Upper lobe of left lung (tissue), 6 donors: Measurements from ENCODE around the gene ERGIC3. TPM values are rescaled to one million over a fixed set of nuclear protein-coding genes. Genes with fewer than 3 reads are reported as not detected.

Experiments
- ATAC-seq, 2 donors: fragments of 200-7000 bp; cut with Tn5 transposase; one replicate each; pipeline ENCODE4 v1.9.1; 2022; ENCODE audit warnings: mild to moderate bottlenecking in 2 of 2, moderate library complexity in 2 of 2; ENCODE audit not compliant: low FRiP score in 2 of 2
- DNase-seq, 2 donors: peaks; one replicate each; pipeline ENCODE4 v3.0.0-alpha.2; 2019 to 2020
- H3K27ac ChIP-seq, 4 donors: fragments of 200-600 bp; sonication (generic); one replicate each; pipeline ENCODE4 v1.5.1; 2016 to 2019
- H3K27me3 ChIP-seq, 4 donors: fragments of 200-600 bp; sonication (generic); one replicate each; pipeline ENCODE4 v1.5.1; 2017 to 2019
- H3K36me3 ChIP-seq, 4 donors: fragments of 200-600 bp; sonication (generic); one replicate each; pipeline ENCODE4 v1.5.1; 2016 to 2019
- H3K4me1 ChIP-seq, 4 donors: fragments of 200-600 bp; sonication (generic); one replicate each; pipeline ENCODE4 v1.5.1; 2018 to 2019
- H3K4me3 ChIP-seq, 4 donors: fragments of 200-600 bp; sonication (generic); one replicate each; pipeline ENCODE4 v1.5.1; 2017 to 2019; ENCODE audit warnings: mild to moderate bottlenecking in 2 of 4, moderate library complexity in 1 of 4
- H3K9me3 ChIP-seq, 4 donors: fragments of 200-600 bp; sonication (generic); one replicate each; pipeline ENCODE4 v1.5.1; 2018 to 2019
- EP300 ChIP-seq, 4 donors: sonication (generic); formaldehyde crosslinking; IDR thresholded peaks; one replicate each; pipeline ENCODE4 v1.5.1; 2017; ENCODE audit warnings: antibody characterized with exemption in 4 of 4, control low read depth in 2 of 4
- POLR2A ChIP-seq, 4 donors: fragments of 450-650 bp; IDR thresholded peaks; one replicate each; pipeline ENCODE4 v1.5.1; 2016 to 2017; ENCODE audit warnings: antibody characterized with exemption in 4 of 4, mild to moderate bottlenecking in 2 of 4
- POLR2AphosphoS5 ChIP-seq, 2 donors: sonication (generic); formaldehyde crosslinking; IDR thresholded peaks; one replicate each; pipeline ENCODE4 v1.5.1; 2017; ENCODE audit warnings: antibody characterized with exemption in 2 of 2
- WGBS, 2 donors: methylation state at CpG; one replicate each; pipeline ENCODE4 v1.1.5; 2017 to 2018; 5-methylcytosine and 5-hydroxymethylcytosine counted together
- total RNA-seq, 6 donors: library from RNA; depleted of rRNA in 4 of 6; stranded (reverse); fragments of >200 nt in 4 of 6; gene quantifications; one replicate each; pipeline versions ENCODE4 v1.1.0 to v1.2.1, GENCODE V29; 2016 to 2021
- TF ChIP-seq, protein P1 (sequence below), 6 experiments: fragments of 450-650 bp in 4 of 6; fragments of 200-600 bp in 2 of 6; sonication (generic) in 2 of 6; IDR thresholded peaks; one replicate each; pipeline ENCODE4 v1.5.1; 2016 to 2019; ENCODE audit warnings: antibody characterized with exemption in 6 of 6
- donor health status: DM: no; HTN: no; CAD: no; lungs with moderate emphysema.
- donor health status: DM: no; HTN: yes; CAD: no; lungs with severe emphysema.

Gene ERGIC3
- total RNA-seq, 6 donors from 2014 or later: 115 to 223 (median 179) TPM

DNA sequence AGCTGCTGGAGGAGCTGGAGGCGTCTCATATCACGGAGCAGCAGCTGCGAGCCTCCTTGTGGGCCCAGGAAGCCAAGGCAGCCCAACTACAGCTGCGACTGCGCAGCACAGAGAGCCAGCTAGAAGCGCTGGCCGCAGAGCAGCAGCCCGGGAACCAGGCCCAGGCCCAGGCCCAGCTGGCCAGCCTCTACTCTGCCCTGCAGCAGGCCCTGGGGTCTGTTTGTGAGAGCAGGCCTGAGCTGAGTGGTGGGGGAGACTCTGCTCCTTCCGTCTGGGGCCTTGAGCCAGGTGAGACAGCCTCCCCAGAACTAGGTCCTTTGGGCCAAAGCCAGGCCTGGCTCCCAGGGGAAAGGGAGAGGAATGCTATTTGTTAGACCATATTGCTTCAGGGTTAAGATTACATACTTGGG is 44.1 kb upstream of the ERGIC3 start:
- TF ChIP-seq, protein P1, sequence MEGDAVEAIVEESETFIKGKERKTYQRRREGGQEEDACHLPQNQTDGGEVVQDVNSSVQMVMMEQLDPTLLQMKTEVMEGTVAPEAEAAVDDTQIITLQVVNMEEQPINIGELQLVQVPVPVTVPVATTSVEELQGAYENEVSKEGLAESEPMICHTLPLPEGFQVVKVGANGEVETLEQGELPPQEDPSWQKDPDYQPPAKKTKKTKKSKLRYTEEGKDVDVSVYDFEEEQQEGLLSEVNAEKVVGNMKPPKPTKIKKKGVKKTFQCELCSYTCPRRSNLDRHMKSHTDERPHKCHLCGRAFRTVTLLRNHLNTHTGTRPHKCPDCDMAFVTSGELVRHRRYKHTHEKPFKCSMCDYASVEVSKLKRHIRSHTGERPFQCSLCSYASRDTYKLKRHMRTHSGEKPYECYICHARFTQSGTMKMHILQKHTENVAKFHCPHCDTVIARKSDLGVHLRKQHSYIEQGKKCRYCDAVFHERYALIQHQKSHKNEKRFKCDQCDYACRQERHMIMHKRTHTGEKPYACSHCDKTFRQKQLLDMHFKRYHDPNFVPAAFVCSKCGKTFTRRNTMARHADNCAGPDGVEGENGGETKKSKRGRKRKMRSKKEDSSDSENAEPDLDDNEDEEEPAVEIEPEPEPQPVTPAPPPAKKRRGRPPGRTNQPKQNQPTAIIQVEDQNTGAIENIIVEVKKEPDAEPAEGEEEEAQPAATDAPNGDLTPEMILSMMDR (IDR thresholded peaks at IDR 0.05): no peak
- no peak for TF ChIP-seq EP300 (IDR thresholded peaks at IDR 0.05)
- no peak for TF ChIP-seq POLR2A (IDR thresholded peaks at IDR 0.05)
- no peak for TF ChIP-seq POLR2AphosphoS5 (IDR thresholded peaks at IDR 0.05)
- DNase-seq (peak in 1 of 2 donors; percentile 81), ATAC-seq (peak; percentile 40 to 95)
- H3K27ac ChIP-seq: no peak overlapping the region
- peaks cover 42 to 100% (median 87%) of the 10 kb centered on the region in 4 donors for H3K36me3 ChIP-seq
- H3K4me1 ChIP-seq: no peaks in the 10 kb centered on the region
- no peak overlapping the region for H3K4me3 ChIP-seq
- WGBS, 2 donors: 76 to 91% methylated on average over 7 to 8 of the region's 9 CpGs
- H3K27me3 ChIP-seq: no peaks in the 10 kb centered on the region
- no peaks in the 10 kb centered on the region for H3K9me3 ChIP-seq

DNA sequence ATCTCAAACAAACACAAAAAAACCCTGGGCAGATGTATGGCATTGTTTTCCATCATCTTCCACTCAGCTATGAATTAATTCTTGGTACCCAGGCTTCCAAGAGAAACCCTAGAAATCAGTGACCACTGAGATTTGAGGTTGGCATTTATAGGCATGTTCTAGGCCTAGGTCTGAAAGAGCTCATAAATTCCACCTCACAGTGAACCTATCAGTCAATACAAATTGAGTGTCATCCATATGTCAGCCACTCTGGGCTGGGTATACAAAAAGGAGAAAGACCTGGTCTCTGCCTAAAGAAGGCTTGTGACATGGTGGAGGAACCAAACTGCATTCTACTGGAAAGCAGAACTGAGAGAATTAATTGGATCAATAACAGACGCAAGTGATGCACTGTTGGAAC is 42.6 kb upstream of the ERGIC3 start:
- H3K4me3 ChIP-seq: no peak overlapping the region
- 81 to 100% methylated on average over 1 of the region's 1 CpG for WGBS, 2 donors
- no peaks in the 10 kb centered on the region for H3K9me3 ChIP-seq
- ATAC-seq: no peak
- no peak overlapping the region for H3K27ac ChIP-seq
- H3K4me1 ChIP-seq: no peaks in the 10 kb centered on the region
- no peak for DNase-seq
- H3K27me3 ChIP-seq: no peaks in the 10 kb centered on the region
- peaks cover 40 to 100% (median 89%) of the 10 kb centered on the region in 4 donors for H3K36me3 ChIP-seq
- no peak for TF ChIP-seq POLR2A (IDR thresholded peaks at IDR 0.05)
- TF ChIP-seq, protein P1 (IDR thresholded peaks at IDR 0.05): no peak
- no peak for TF ChIP-seq POLR2AphosphoS5 (IDR thresholded peaks at IDR 0.05)
- TF ChIP-seq EP300 (IDR thresholded peaks at IDR 0.05): no peak

DNA sequence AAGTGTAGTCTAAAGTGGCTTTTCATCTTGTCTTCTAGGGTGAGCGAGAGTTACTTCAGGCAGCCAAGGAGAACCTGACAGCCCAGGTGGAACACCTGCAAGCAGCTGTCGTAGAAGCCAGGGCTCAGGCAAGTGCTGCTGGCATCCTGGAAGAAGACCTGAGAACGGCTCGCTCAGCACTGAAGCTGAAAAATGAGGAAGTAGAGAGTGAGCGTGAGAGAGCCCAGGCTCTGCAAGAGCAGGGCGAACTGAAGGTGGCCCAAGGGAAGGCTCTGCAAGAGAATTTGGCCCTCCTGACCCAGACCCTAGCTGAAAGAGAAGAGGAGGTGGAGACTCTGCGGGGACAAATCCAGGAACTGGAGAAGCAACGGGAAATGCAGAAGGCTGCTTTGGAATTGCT is 39.5 kb upstream of the ERGIC3 start:
- H3K27ac ChIP-seq: no peak overlapping the region
- H3K4me1 ChIP-seq: no peaks in the 10 kb centered on the region
- no peaks in the 10 kb centered on the region for H3K27me3 ChIP-seq
- H3K36me3 ChIP-seq: peaks cover 23 to 86% (median 70%) of the 10 kb centered on the region in 4 donors
- H3K4me3 ChIP-seq: no peak overlapping the region
- no peaks in the 10 kb centered on the region for H3K9me3 ChIP-seq
- WGBS, 2 donors: 65 to 83% methylated on average over 8 of the region's 8 CpGs
- ATAC-seq (no peak), DNase-seq (no peak)
- TF ChIP-seq POLR2AphosphoS5 (IDR thresholded peaks at IDR 0.05) (no peak), EP300 (IDR thresholded peaks at IDR 0.05) (no peak), POLR2A (IDR thresholded peaks at IDR 0.05) (no peak)
- TF ChIP-seq, protein P1 (IDR thresholded peaks at IDR 0.05): no peak

DNA sequence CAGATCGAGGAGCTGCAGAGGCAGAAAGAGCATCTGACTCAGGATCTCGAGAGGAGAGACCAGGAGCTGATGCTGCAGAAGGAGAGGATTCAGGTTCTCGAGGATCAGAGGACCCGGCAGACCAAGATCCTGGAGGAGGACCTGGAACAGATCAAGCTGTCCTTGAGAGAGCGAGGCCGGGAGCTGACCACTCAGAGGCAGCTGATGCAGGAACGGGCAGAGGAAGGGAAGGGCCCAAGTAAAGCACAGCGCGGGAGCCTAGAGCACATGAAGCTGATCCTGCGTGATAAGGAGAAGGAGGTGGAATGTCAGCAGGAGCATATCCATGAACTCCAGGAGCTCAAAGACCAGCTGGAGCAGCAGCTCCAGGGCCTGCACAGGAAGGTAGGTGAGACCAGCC is 38.6 kb upstream of the ERGIC3 start:
- WGBS, 2 donors: 95 to 98% methylated on average over 10 of the region's 10 CpGs
- no peak overlapping the region for H3K27ac ChIP-seq
- H3K27me3 ChIP-seq: no peaks in the 10 kb centered on the region
- TF ChIP-seq POLR2AphosphoS5 (IDR thresholded peaks at IDR 0.05) (no peak), EP300 (IDR thresholded peaks at IDR 0.05) (no peak), POLR2A (IDR thresholded peaks at IDR 0.05) (no peak)
- TF ChIP-seq, protein P1 (IDR thresholded peaks at IDR 0.05): no peak
- H3K36me3 ChIP-seq: peaks cover 19 to 86% (median 68%) of the 10 kb centered on the region in 4 donors
- DNase-seq (no peak), ATAC-seq (no peak)
- H3K4me1 ChIP-seq: no peaks in the 10 kb centered on the region
- H3K4me3 ChIP-seq: no peak overlapping the region
- no peaks in the 10 kb centered on the region for H3K9me3 ChIP-seq

DNA sequence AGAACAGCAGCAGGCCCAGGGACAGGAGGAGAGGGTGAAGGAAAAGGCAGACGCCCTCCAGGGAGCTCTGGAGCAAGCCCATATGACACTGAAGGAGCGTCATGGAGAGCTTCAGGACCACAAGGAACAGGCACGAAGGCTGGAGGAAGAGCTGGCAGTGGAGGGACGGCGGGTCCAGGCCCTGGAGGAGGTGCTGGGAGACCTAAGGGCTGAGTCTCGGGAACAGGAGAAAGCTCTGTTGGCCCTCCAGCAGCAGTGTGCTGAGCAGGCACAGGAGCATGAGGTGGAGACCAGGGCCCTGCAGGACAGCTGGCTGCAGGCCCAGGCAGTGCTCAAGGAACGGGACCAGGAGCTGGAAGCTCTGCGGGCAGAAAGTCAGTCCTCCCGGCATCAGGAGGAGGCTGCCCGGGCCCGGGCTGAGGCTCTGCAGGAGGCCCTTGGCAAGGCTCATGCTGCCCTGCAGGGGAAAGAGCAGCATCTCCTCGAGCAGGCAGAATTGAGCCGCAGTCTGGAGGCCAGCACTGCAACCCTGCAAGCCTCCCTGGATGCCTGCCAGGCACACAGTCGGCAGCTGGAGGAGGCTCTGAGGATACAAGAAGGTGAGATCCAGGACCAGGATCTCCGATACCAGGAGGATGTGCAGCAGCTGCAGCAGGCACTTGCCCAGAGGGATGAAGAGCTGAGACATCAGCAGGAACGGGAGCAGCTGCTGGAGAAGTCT is 37.9 kb upstream of the ERGIC3 start:
- Histone ChIP-seq H3K9me3 (no peaks in the 10 kb centered on the region), H3K27me3 (no peaks in the 10 kb centered on the region), H3K36me3 (peaks cover 19 to 86% (median 69%) of the 10 kb centered on the region in 4 donors), H3K4me3 (no peak overlapping the region), H3K27ac (no peak overlapping the region), H3K4me1 (no peaks in the 10 kb centered on the region)
- peak in 1 of 2 donors; percentile 59 for DNase-seq
- ATAC-seq: no peak
- 89 to 94% methylated on average over 8 to 16 of the region's 16 CpGs for WGBS, 2 donors
- TF ChIP-seq, protein P1 (IDR thresholded peaks at IDR 0.05): no peak
- TF ChIP-seq POLR2A (IDR thresholded peaks at IDR 0.05) (no peak), EP300 (IDR thresholded peaks at IDR 0.05) (no peak), POLR2AphosphoS5 (IDR thresholded peaks at IDR 0.05) (no peak)
